MCF 10A (cell line): ENCODE results near the gene TMEM176A. TPM values are rescaled to one million over a fixed set of nuclear protein-coding genes. Genes with fewer than 3 reads are reported as not detected.

ENCODE experiments used
- BruUV-seq: library from RNA; stranded (reverse); fragments of 400-500 nt; replicated peaks from 2 replicates; lab custom pipeline; 2021; lab: Mats Ljungman, UMichigan
- CTCF ChIA-PET: fragments of 300-600 bp; sonication (Branson Sonifier 250); formaldehyde crosslinking; extraction: SDS; loops from one replicate; lab custom pipeline; 2021; ENCODE audit warnings: antibody characterized with exemption, inconsistent platforms; lab: Yijun Ruan, JAX
- POLR2A ChIA-PET: fragments of 300-600, 350-650 bp; sonication (Branson Sonifier 250); formaldehyde crosslinking; extraction: SDS; loops from one replicate; lab custom pipeline; 2020; ENCODE audit warnings: antibody characterized with exemption, inconsistent platforms; lab: Yijun Ruan, JAX
- DNase-seq: peaks from one replicate; pipeline ENCODE4 v3.0.0-alpha.2; 2018; ENCODE audit not compliant: unreplicated experiment
- H3K27ac Mint-ChIP-seq: one replicate; pipeline ENCODE4 v1.8.0; 2022; ENCODE audit warnings: mild to moderate bottlenecking, low read depth, mixed read lengths; ENCODE audit not compliant: unreplicated experiment
- H3K27me3 Mint-ChIP-seq: one replicate; pipeline ENCODE4 v1.8.0; 2022; ENCODE audit warnings: mixed read lengths; ENCODE audit not compliant: insufficient read depth, unreplicated experiment
- H3K36me3 Mint-ChIP-seq: one replicate; pipeline ENCODE4 v1.8.0; 2022; ENCODE audit warnings: mild to moderate bottlenecking, moderate library complexity, mixed read lengths; ENCODE audit not compliant: insufficient read depth, unreplicated experiment
- H3K4me1 Mint-ChIP-seq: one replicate; pipeline ENCODE4 v1.8.0; 2022; ENCODE audit warnings: mixed read lengths; ENCODE audit not compliant: insufficient read depth, unreplicated experiment
- H3K4me3 Mint-ChIP-seq: one replicate; pipeline ENCODE4 v1.8.0; 2022; ENCODE audit warnings: mild to moderate bottlenecking, moderate library complexity, mixed read lengths; ENCODE audit not compliant: unreplicated experiment
- H3K9me3 Mint-ChIP-seq: one replicate; pipeline ENCODE4 v1.8.0; 2022; ENCODE audit warnings: mixed read lengths; ENCODE audit not compliant: unreplicated experiment
- intact Hi-C: fragments of 100-400 bp; cut with micrococcal nuclease; formaldehyde crosslinking; loops from 2 replicates; pipeline ENCODE4 v1.14.1; 2022
- total RNA-seq: library from RNA; stranded (reverse); gene quantifications from 2 replicates; pipeline ENCODE4 v1.2.3, GENCODE V29; 2022
- TF ChIP-seq, protein P1 (sequence below): fragments of 200-600 bp; IDR thresholded peaks from one replicate; pipeline ENCODE4 v1.8.0; 2022; ENCODE audit warnings: antibody characterized with exemption, mild to moderate bottlenecking; ENCODE audit not compliant: unreplicated experiment

TMEM176A gene
- total RNA-seq, 1 experiment from 2014 or later, result not detected

DNA sequence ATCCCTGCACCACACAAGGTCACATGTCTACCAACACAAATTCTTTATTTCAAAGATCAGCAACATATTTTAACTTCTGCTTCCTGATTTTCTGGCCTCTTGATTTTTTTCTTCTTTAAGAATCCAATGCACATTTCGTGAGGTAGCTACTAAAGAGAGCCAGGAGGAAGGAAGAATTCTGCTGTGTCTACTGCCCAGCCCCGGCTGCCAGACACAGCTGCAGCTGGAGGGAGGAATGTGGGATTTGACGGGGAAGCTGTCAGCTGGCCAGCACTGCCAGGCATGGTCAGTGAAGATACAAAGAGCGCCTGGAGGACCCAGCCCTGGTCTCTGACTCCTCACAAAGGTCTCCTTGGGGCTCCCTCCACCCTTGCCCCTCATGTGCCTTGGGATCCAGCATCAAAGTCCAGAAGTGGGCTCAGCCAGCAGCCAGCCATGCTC lies 44.9 kb downstream of the TMEM176A start:
- DNase-seq, result no peak
- Mint-ChIP-seq H3K4me1 (no peaks in the 10 kb centered on the region), H3K9me3 (no peaks in the 10 kb centered on the region), H3K27me3 (peaks cover 49% of the 10 kb centered on the region), H3K27ac (no peak overlapping the region), H3K36me3 (no peaks in the 10 kb centered on the region), H3K4me3 (no peak overlapping the region)
- ChIA-PET POLR2A (no interaction called here), CTCF (no interaction called here)
- intact Hi-C loops, result no loop called here
- no TSS peak for BruUV-seq
- TF ChIP-seq, protein P1, sequence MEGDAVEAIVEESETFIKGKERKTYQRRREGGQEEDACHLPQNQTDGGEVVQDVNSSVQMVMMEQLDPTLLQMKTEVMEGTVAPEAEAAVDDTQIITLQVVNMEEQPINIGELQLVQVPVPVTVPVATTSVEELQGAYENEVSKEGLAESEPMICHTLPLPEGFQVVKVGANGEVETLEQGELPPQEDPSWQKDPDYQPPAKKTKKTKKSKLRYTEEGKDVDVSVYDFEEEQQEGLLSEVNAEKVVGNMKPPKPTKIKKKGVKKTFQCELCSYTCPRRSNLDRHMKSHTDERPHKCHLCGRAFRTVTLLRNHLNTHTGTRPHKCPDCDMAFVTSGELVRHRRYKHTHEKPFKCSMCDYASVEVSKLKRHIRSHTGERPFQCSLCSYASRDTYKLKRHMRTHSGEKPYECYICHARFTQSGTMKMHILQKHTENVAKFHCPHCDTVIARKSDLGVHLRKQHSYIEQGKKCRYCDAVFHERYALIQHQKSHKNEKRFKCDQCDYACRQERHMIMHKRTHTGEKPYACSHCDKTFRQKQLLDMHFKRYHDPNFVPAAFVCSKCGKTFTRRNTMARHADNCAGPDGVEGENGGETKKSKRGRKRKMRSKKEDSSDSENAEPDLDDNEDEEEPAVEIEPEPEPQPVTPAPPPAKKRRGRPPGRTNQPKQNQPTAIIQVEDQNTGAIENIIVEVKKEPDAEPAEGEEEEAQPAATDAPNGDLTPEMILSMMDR, result no peak

DNA sequence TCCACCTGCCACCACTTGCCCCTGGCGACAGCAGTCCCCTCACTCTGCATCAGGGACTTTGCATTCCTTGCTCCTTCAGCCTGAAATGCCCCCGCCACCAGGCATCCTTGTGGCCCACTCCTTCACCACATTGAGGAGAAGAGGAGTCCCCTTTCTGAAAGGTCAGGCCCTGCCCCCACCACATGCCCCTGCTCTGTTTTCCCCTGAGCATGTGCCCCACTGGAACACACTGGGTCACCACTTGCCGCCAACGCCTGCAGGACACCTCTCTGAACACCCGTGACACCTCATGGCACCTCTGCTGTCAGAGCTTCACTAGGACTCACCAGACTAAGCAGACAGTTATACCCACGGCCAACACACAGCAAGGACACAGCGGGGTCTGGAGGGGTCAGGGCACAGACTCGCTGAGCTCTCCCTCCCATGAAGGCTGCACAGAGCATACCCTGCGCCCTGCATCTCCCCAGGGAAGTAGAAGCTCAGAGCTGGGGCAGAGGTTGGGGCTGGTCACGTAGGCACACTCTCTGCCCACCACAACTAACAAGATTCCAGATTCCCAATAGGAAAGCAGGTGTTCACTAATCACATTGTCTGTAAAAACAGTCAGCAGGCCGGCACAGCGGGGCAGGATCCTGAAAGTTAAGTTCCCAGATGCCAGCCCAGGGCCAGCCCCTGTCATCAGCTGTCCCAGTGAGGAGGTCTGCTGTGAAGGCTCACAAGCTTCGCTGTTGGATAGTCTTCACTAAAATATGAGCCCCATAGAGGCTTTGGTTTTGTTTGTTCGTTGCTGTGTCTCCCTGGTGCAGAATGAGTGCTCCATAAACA lies 45.9 kb downstream of the TMEM176A start:
- Mint-ChIP-seq H3K9me3 (no peaks in the 10 kb centered on the region), H3K27me3 (peaks cover 59% of the 10 kb centered on the region), H3K4me3 (no peak overlapping the region), H3K36me3 (no peaks in the 10 kb centered on the region), H3K4me1 (no peaks in the 10 kb centered on the region), H3K27ac (no peak overlapping the region)
- no TSS peak for BruUV-seq
- DNase-seq, result no peak
- TF ChIP-seq, protein P1, result no peak
- intact Hi-C loops, result no loop called here
- CTCF ChIA-PET, result interaction anchor here (0.9 to 1.3 kb wide), 2 partner anchors 32 to 56 kb away, joined by 5 to 6 read pairs; no protein-coding TSS in a partner anchor
- POLR2A ChIA-PET, result no interaction called here

DNA sequence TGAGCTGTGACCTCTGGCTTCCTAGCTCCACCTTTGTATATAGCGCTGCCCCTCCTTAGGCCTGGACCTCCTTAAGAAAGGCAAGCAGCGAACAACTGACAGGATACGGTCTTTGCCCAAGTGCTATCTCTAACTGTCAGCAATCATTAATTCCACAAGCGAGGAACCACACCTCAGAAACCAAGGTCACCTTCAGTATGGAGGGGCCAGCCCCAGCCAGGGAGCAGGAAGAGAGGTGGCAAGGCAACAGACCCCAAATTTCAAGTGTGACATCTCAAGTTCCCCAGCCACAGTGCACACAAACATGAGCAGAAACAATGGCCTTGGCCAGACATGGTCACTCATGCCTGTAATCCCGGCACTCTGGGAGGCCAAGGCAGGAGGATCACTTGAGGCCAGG lies 47.0 kb downstream of the TMEM176A start:
- peaks cover 70% of the 10 kb centered on the region for H3K27me3 Mint-ChIP-seq
- no peaks in the 10 kb centered on the region for H3K9me3 Mint-ChIP-seq
- H3K27ac Mint-ChIP-seq, result no peak overlapping the region
- no peaks in the 10 kb centered on the region for H3K4me1 Mint-ChIP-seq
- BruUV-seq, result no TSS peak
- intact Hi-C loops, result no loop called here
- TF ChIP-seq, protein P1, result no peak
- DNase-seq, result no peak
- ChIA-PET POLR2A (no interaction called here), CTCF (interaction anchor here (1.3 kb wide), 1 partner anchor 57 kb away, joined by 5 read pairs; no protein-coding TSS in a partner anchor)
- H3K36me3 Mint-ChIP-seq, result no peaks in the 10 kb centered on the region
- H3K4me3 Mint-ChIP-seq, result no peak overlapping the region

DNA sequence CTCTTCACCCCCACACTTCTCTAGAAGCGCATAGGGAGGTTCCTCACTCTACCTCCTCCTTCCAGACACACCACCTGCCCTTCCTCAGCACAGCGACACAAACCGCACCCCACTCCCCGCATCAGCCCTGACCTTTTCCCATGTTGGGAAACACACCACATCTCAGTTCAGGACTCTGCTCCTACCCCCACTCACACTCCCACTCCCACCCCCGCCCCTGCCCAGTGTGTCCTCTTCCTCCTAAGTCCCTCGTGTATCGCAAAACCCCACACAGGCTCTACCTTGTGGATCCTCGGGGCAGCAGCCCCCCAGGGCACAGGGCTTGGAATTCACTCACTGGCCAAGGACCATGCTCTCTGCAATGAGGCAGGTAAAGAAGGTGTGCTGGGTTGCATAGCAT lies 47.5 kb downstream of the TMEM176A start:
- ChIA-PET CTCF (interaction anchor here (1.3 kb wide), 1 partner anchor 57 kb away, joined by 5 read pairs; no protein-coding TSS in a partner anchor), POLR2A (no interaction called here)
- Mint-ChIP-seq H3K27me3 (peaks cover 74% of the 10 kb centered on the region), H3K27ac (no peak overlapping the region), H3K36me3 (no peaks in the 10 kb centered on the region), H3K4me1 (no peaks in the 10 kb centered on the region), H3K4me3 (no peak overlapping the region), H3K9me3 (no peaks in the 10 kb centered on the region)
- no TSS peak for BruUV-seq
- TF ChIP-seq, protein P1, result no peak
- DNase-seq, result no peak
- intact Hi-C loops, result no loop called here
